HCT116 (cell line): ENCODE results near the gene SERPINA10. TPM values are rescaled to one million over a fixed set of nuclear protein-coding genes. Genes with fewer than 3 reads are reported as not detected.

Source experiments
- ATAC-seq: fragments of 200-7000 bp; cut with Tn5 transposase; 2 replicates; pipeline ENCODE4 v1.9.1; 2020; ENCODE audit warnings: mild to moderate bottlenecking, moderate library complexity
- BruUV-seq: library from RNA; stranded (reverse); fragments of 400-500 nt; replicated peaks from 2 replicates; lab custom pipeline; 2021; lab: Mats Ljungman, UMichigan
- CTCF ChIA-PET: fragments of 300-600 bp; sonication (Branson Sonifier 250); formaldehyde crosslinking; loops from one replicate; lab custom pipeline; 2021; ENCODE audit warnings: antibody characterized with exemption; lab: Charles Lee
- POLR2A ChIA-PET: fragments of 300-600, 350-600 bp; sonication (Branson Sonifier 250); formaldehyde crosslinking; loops from one replicate; lab custom pipeline; 2021; ENCODE audit warnings: antibody characterized with exemption; lab: Charles Lee
- RAD21 ChIA-PET, 2 experiments: fragments of 300-600 bp; sonication (Branson Sonifier 250); formaldehyde crosslinking; loops; one replicate each; lab custom pipeline; 2023; ENCODE audit warnings: low total read pairs in 2 of 2; ENCODE audit not compliant: uncharacterized antibody in 2 of 2, unreplicated experiment in 2 of 2, low non-redundant PET in 1 of 2; lab: Charles Lee
- DNase-seq: peaks from one replicate; pipeline ENCODE4 v3.0.0-alpha.2; 2010; ENCODE audit warnings: low read depth, low spot score
- H2AFZ ChIP-seq: fragments of 200-600 bp; shearing (Covaris generic), sonication (generic); 2 replicates; pipeline ENCODE4 v1.6.1; 2017; ENCODE audit warnings: low read depth, mixed run types, mixed read lengths, antibody characterized with exemption, low read length; ENCODE audit not compliant: poor library complexity, severe bottlenecking
- H3K27ac ChIP-seq: 2 replicates; pipeline ENCODE4 v1.5.1; 2012; ENCODE audit warnings: low read depth, low read length
- H3K27me3 ChIP-seq: fragments of 200-600 bp; sonication (generic); 2 replicates; pipeline ENCODE4 v1.6.1; 2016; ENCODE audit warnings: mixed run types, low read length, mixed read lengths; ENCODE audit not compliant: insufficient read depth
- H3K36me3 ChIP-seq, 2 experiments: fragments of 200-500 bp in 1 of 2; fragments of 200-600 bp in 1 of 2; sonication (Bioruptor generic) in 1 of 2; sonication (generic) in 1 of 2; 2 replicates each; pipeline versions ENCODE4 v1.5.1 to v1.6.1; 2014 to 2016; ENCODE audit warnings: low read length in 2 of 2, inconsistent platforms in 1 of 2, mixed read lengths in 1 of 2, mixed run types in 1 of 2; ENCODE audit not compliant: insufficient read depth in 2 of 2, control insufficient read depth in 1 of 2
- H3K4me1 ChIP-seq, 2 experiments: fragments of 200-600 bp in 1 of 2; sonication (generic) in 1 of 2; 2 replicates each; pipeline versions ENCODE4 v1.5.1 to v1.6.1; 2012 to 2017; ENCODE audit warnings: low read length in 2 of 2, inconsistent platforms in 1 of 2, mild to moderate bottlenecking in 1 of 2, mixed read lengths in 1 of 2, mixed run types in 1 of 2, moderate library complexity in 1 of 2; ENCODE audit not compliant: insufficient read depth in 2 of 2, control insufficient read depth in 1 of 2
- H3K4me2 ChIP-seq: fragments of 200-600 bp; sonication (generic); 2 replicates; pipeline ENCODE4 v1.6.1; 2017; ENCODE audit warnings: mixed run types, low read length, mixed read lengths
- H3K4me3 ChIP-seq, 2 experiments: fragments of 200-600 bp in 1 of 2; sonication (generic) in 1 of 2; replicated peaks in 1 of 2; 2 replicates each; pipeline ENCODE4 v1.5.1; 2011 to 2016; ENCODE audit warnings: low read length in 2 of 2, control low read depth in 1 of 2, low read depth in 1 of 2, mild to moderate bottlenecking in 1 of 2, mixed read lengths in 1 of 2, mixed run types in 1 of 2
- H3K79me2 ChIP-seq: fragments of 200-600 bp; sonication (generic); 2 replicates; pipeline ENCODE4 v1.6.1; 2017; ENCODE audit warnings: mild to moderate bottlenecking, mixed run types, low read length, moderate library complexity, mixed read lengths; ENCODE audit not compliant: insufficient read depth
- H3K9ac ChIP-seq: fragments of 200-600 bp; sonication (generic); 2 replicates; pipeline ENCODE4 v1.6.1; 2016; ENCODE audit warnings: low read length, mixed read lengths
- H3K9me2 ChIP-seq: fragments of 200-600 bp; sonication (generic), shearing (Covaris generic); 2 replicates; pipeline ENCODE4 v1.6.1; 2017; ENCODE audit warnings: mixed run types, mild to moderate bottlenecking, moderate library complexity; ENCODE audit not compliant: insufficient read depth
- H3K9me3 ChIP-seq, 2 experiments: fragments of 200-500 bp in 1 of 2; fragments of 200-600 bp in 1 of 2; sonication (Bioruptor generic) in 1 of 2; sonication (generic) in 1 of 2; 2 replicates each; pipeline ENCODE4 v1.6.1; 2014 to 2017; ENCODE audit warnings: low read length in 2 of 2, mixed read lengths in 2 of 2, inconsistent platforms in 1 of 2, low read depth in 1 of 2, mild to moderate bottlenecking in 1 of 2, mixed run types in 1 of 2, moderate library complexity in 1 of 2; ENCODE audit not compliant: control insufficient read depth in 1 of 2, insufficient read depth in 1 of 2
- H4K20me1 ChIP-seq: fragments of 200-600 bp; sonication (generic), shearing (Covaris generic); 2 replicates; pipeline ENCODE4 v1.6.1; 2017; ENCODE audit warnings: mixed run types, mild to moderate bottlenecking, moderate library complexity; ENCODE audit not compliant: insufficient read depth
- CBX3 ChIP-seq: IDR thresholded peaks from 2 replicates; pipeline ENCODE4 v1.6.1; 2012; ENCODE audit warnings: low read depth
- CEBPB ChIP-seq: IDR thresholded peaks from 2 replicates; pipeline ENCODE4 v1.6.1; 2012; ENCODE audit warnings: low read depth
- ELF1 ChIP-seq: IDR thresholded peaks from 2 replicates; pipeline ENCODE4 v1.6.1; 2012; ENCODE audit warnings: low read depth, borderline replicate concordance
- EZH2 ChIP-seq: fragments of 200-600 bp; sonication (generic); IDR thresholded peaks from 2 replicates; pipeline ENCODE4 v1.6.1; 2017; ENCODE audit warnings: antibody characterized with exemption, mixed run types
- FOSL1 ChIP-seq: IDR thresholded peaks from 2 replicates; pipeline ENCODE4 v1.6.1; 2012; ENCODE audit warnings: low read depth
- JUND ChIP-seq: IDR thresholded peaks from 2 replicates; pipeline ENCODE4 v1.6.1; 2012
- MAX ChIP-seq: IDR thresholded peaks from 2 replicates; pipeline ENCODE4 v1.6.1; 2012
- SIN3A ChIP-seq: IDR thresholded peaks from 2 replicates; pipeline ENCODE4 v1.6.1; 2012; ENCODE audit warnings: low read depth
- SP1 ChIP-seq: IDR thresholded peaks from 2 replicates; pipeline ENCODE4 v1.6.1; 2012; ENCODE audit warnings: low read depth
- SRF ChIP-seq: IDR thresholded peaks from 2 replicates; pipeline ENCODE4 v1.6.1; 2012; ENCODE audit warnings: low read depth
- TCF7L2 ChIP-seq: IDR thresholded peaks from 2 replicates; pipeline ENCODE4 v1.7.0; 2011; ENCODE audit warnings: borderline replicate concordance, inconsistent platforms; ENCODE audit not compliant: insufficient read depth, insufficient read length; ENCODE audit errors: extremely low read depth
- ZFX ChIP-seq: fragments of 450-650 bp; IDR thresholded peaks from 2 replicates; pipeline ENCODE4 v1.6.1; 2017
- intact Hi-C: fragments of 100-400 bp; cut with micrococcal nuclease; formaldehyde crosslinking; loops from 2 replicates; pipeline ENCODE4 v1.10.0; 2022
- total RNA-seq: library from RNA; stranded (reverse); gene quantifications from one replicate; pipeline ENCODE4 v1.2.1, GENCODE V29; 2021; ENCODE audit not compliant: unreplicated experiment
- TF ChIP-seq, protein P1 (sequence below): IDR thresholded peaks from 2 replicates; pipeline ENCODE4 v1.6.1; 2012; ENCODE audit warnings: low read depth
- TF ChIP-seq, protein P2 (sequence below), 3 experiments: fragments of 200-600 bp in 1 of 3; sonication (generic) in 1 of 3; IDR thresholded peaks in 2 of 3; conservative IDR thresholded peaks in 1 of 3; 2 replicates each; pipeline ENCODE4 v1.5.1; 2012 to 2017; ENCODE audit warnings: low read depth in 2 of 3, low read length in 2 of 3, antibody characterized with exemption in 1 of 3, borderline replicate concordance in 1 of 3, control low read depth in 1 of 3, mild to moderate bottlenecking in 1 of 3, mixed read lengths in 1 of 3, mixed run types in 1 of 3, moderate library complexity in 1 of 3; ENCODE audit not compliant: insufficient read depth in 1 of 3

The SERPINA10 gene
- total RNA-seq, 1 experiment from 2014 or later = not detected

- ChIA-PET POLR2A (no interaction called here), RAD21 (no interaction called here), CTCF (no interaction called here)
- TF ChIP-seq SRF (no peak), SP1 (no peak), TCF7L2 (no peak), ELF1 (no peak), MAX (no peak), ZFX (no peak), EZH2 (no peak), JUND (no peak), FOSL1 (no peak), SIN3A (no peak)
- no peaks in the 10 kb centered on the region for H4K20me1 ChIP-seq
- no peaks in the 10 kb centered on the region for H3K27me3 ChIP-seq
- no peaks in the 10 kb centered on the region for H3K9me3 ChIP-seq
- no peaks in the 10 kb centered on the region for H3K9me2 ChIP-seq
- H3K36me3 ChIP-seq = no peaks in the 10 kb centered on the region
- 0 out of 4 replicates have a peak, but pooled peaks cover 0 to under 1% of the 10 kb centered on the region in 2 experiments for H3K4me1 ChIP-seq
- no TSS peak for BruUV-seq
- no peak overlapping the region for H2AFZ ChIP-seq
- ATAC-seq = no peak
- DNase-seq = no peak
- H3K9ac ChIP-seq = no peak overlapping the region
- no peak overlapping the region for H3K4me2 ChIP-seq
- no peaks in the 10 kb centered on the region for H3K79me2 ChIP-seq
- H3K4me3 ChIP-seq = no peak overlapping the region
- no peak overlapping the region for H3K27ac ChIP-seq
- intact Hi-C loops = no loop called here
These were observed 36.8 kb upstream of the SERPINA10 start for GRCh38 chr14:94329857-94330256.

GRCh38 chr14:94328196-94328595, 35.1 kb upstream of the SERPINA10 start:
- no peak for TF ChIP-seq SP1
- TF ChIP-seq CEBPB = no peak
- TF ChIP-seq CBX3 = no peak
- TF ChIP-seq, protein P1, sequence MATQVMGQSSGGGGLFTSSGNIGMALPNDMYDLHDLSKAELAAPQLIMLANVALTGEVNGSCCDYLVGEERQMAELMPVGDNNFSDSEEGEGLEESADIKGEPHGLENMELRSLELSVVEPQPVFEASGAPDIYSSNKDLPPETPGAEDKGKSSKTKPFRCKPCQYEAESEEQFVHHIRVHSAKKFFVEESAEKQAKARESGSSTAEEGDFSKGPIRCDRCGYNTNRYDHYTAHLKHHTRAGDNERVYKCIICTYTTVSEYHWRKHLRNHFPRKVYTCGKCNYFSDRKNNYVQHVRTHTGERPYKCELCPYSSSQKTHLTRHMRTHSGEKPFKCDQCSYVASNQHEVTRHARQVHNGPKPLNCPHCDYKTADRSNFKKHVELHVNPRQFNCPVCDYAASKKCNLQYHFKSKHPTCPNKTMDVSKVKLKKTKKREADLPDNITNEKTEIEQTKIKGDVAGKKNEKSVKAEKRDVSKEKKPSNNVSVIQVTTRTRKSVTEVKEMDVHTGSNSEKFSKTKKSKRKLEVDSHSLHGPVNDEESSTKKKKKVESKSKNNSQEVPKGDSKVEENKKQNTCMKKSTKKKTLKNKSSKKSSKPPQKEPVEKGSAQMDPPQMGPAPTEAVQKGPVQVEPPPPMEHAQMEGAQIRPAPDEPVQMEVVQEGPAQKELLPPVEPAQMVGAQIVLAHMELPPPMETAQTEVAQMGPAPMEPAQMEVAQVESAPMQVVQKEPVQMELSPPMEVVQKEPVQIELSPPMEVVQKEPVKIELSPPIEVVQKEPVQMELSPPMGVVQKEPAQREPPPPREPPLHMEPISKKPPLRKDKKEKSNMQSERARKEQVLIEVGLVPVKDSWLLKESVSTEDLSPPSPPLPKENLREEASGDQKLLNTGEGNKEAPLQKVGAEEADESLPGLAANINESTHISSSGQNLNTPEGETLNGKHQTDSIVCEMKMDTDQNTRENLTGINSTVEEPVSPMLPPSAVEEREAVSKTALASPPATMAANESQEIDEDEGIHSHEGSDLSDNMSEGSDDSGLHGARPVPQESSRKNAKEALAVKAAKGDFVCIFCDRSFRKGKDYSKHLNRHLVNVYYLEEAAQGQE = no peak
- TF ChIP-seq, protein P2, sequence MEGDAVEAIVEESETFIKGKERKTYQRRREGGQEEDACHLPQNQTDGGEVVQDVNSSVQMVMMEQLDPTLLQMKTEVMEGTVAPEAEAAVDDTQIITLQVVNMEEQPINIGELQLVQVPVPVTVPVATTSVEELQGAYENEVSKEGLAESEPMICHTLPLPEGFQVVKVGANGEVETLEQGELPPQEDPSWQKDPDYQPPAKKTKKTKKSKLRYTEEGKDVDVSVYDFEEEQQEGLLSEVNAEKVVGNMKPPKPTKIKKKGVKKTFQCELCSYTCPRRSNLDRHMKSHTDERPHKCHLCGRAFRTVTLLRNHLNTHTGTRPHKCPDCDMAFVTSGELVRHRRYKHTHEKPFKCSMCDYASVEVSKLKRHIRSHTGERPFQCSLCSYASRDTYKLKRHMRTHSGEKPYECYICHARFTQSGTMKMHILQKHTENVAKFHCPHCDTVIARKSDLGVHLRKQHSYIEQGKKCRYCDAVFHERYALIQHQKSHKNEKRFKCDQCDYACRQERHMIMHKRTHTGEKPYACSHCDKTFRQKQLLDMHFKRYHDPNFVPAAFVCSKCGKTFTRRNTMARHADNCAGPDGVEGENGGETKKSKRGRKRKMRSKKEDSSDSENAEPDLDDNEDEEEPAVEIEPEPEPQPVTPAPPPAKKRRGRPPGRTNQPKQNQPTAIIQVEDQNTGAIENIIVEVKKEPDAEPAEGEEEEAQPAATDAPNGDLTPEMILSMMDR (IDR thresholded peaks at IDR 0.05 in 2 of 3, conservative IDR thresholded peaks at IDR 0.05 in 1 of 3; ENCODE audit: borderline replicate concordance in 1 of 3, insufficient read depth in 1 of 3, low read depth in 2 of 3, low read length in 2 of 3) = no peak
- TF ChIP-seq EZH2 = no peak
- TF ChIP-seq, all 23 proteins: peak for 0
- H3K9me2 ChIP-seq = no peaks in the 10 kb centered on the region
- intact Hi-C loops = no loop called here
- H3K27ac ChIP-seq = no peak overlapping the region
- no peaks in the 10 kb centered on the region for H3K27me3 ChIP-seq
- no peak overlapping the region for H3K4me3 ChIP-seq
- H4K20me1 ChIP-seq = no peaks in the 10 kb centered on the region
- H3K9ac ChIP-seq = no peak overlapping the region
- no peaks in the 10 kb centered on the region for H3K4me1 ChIP-seq
- no peaks in the 10 kb centered on the region for H3K9me3 ChIP-seq
- no peaks in the 10 kb centered on the region for H3K79me2 ChIP-seq
- H3K4me2 ChIP-seq = no peak overlapping the region
- DNase-seq (no peak), ATAC-seq (no peak)
- H2AFZ ChIP-seq = no peak overlapping the region
- BruUV-seq = no TSS peak
- RAD21 ChIA-PET = no interaction called here
- H3K36me3 ChIP-seq = no peaks in the 10 kb centered on the region
- POLR2A ChIA-PET = no interaction called here
- CTCF ChIA-PET = no interaction called here
